Endometrial microvascular endothelial cells (primary cell): Measurements from ENCODE around the gene GPNMB. TPM values are rescaled to one million over a fixed set of nuclear protein-coding genes. Genes with fewer than 3 reads are reported as not detected.
"Not testable (repeated sequence)": the region's sequence is repeated elsewhere in the genome, so short reads cannot be mapped to it uniquely, and the experiment has no call there.

Experiments
- in situ Hi-C: cut with HindIII; loops from 2 replicates; pipeline ENCODE4 v1.10.0; 2017; ENCODE audit warnings: low sequenced_read_pairs, low pct_unique_long_range_greater_than_20kb; ENCODE audit errors: inconsistent ontology term
- total RNA-seq: library from RNA; depleted of rRNA; stranded (reverse); fragments of >200 nt; gene quantifications from one replicate; pipeline ENCODE4 v1.2.3, GENCODE V29; 2015; ENCODE audit errors: inconsistent ontology term

Gene GPNMB
- 1.0 TPM for total RNA-seq

DNA sequence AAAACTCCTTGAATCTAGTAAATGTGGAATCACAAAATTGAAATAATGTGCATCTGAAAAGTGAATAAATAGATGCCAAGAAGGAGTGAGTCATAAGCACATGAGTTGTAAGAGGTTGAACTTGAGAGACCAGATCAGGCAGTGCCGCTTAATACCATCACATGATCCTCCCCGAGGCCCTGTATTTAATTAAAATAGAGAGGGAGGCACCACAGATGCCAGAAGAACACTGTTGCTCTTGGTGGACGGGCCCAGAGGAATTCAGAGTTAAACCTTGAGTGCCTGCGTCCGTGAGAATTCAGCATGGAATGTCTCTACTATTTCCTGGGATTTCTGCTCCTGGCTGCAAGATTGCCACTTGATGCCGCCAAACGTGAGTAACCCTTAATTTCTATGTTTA, at the start of gene GPNMB:
GPNMB (plus strand) TSS at position 221 of the 400 bp plus-strand sequence; CDS start at position 304, 83 bp downstream.
- in situ Hi-C loops: no loop called here

DNA sequence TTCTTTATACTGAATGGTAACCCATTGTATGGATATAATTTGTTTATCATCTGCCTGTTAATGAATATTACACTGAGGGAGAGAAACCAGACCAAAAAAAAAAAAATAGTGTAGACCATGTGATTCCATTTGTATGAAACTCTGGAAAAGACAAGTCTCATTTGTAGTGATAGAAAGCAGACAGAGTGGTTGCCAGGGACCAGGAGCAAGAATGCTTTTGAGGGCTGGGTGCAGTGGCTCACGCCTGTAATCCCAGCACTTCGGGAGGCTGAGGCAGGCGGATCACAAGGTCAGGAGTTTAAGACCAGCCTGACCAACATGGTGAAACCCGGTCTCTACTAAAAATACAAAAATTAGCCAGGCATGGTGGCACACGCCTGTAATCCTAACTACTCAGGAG, 48.8 kb upstream of the GPNMB start:
- in situ Hi-C loops: not testable (repeated sequence)

DNA sequence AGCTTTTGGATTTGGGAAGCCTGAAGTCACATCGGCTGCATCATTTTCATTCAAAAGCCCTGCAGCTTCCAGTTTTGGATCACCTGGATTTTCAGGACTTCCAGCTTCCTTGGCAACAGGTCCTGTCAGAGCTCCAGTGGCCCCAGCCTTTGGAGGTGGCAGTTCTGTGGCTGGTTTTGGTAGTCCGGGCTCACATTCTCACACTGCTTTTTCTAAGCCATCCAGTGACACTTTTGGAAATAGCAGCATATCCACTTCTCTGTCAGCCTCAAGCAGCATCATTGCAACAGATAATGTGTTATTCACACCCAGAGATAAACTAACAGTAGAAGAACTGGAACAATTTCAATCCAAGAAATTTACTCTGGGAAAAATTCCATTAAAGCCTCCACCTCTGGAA, 46.2 kb upstream of the GPNMB start:
- in situ Hi-C loops: no loop called here

DNA sequence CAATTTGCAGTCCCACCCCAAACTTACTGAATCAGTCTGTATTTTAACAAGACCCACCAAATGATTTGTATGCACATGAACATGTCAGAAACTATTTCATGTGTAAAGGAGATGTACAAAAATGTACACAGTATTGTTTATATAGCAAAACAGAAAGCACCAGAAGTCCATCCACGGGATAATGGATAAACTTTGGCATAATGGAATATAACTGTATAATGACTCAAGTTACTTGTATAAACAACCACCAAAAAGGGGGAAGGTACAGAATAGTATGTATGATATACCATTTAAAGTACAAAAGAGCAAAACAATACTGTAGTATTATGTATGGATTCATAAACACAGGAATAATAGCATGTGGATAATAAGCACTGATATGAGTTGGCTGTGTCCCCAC, 42.3 kb upstream of the GPNMB start:
- in situ Hi-C loops: no loop called here

DNA sequence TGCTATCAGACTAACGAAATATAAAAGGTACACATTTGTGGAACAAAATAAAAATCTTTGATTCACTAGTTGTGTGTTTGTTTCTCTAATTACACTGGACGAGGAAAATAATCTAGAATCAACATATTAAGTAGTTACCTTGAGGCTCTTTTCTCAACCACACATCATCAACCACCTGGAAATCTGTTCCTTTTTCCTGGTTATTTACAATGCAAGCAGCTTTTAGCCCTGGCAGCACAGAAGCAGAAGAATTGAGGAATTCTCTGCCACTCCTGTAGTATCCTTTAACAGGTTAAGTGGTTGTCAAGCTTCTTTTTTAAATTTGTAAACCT, 41.0 kb upstream of the GPNMB start:
- in situ Hi-C loops: no loop called here

DNA sequence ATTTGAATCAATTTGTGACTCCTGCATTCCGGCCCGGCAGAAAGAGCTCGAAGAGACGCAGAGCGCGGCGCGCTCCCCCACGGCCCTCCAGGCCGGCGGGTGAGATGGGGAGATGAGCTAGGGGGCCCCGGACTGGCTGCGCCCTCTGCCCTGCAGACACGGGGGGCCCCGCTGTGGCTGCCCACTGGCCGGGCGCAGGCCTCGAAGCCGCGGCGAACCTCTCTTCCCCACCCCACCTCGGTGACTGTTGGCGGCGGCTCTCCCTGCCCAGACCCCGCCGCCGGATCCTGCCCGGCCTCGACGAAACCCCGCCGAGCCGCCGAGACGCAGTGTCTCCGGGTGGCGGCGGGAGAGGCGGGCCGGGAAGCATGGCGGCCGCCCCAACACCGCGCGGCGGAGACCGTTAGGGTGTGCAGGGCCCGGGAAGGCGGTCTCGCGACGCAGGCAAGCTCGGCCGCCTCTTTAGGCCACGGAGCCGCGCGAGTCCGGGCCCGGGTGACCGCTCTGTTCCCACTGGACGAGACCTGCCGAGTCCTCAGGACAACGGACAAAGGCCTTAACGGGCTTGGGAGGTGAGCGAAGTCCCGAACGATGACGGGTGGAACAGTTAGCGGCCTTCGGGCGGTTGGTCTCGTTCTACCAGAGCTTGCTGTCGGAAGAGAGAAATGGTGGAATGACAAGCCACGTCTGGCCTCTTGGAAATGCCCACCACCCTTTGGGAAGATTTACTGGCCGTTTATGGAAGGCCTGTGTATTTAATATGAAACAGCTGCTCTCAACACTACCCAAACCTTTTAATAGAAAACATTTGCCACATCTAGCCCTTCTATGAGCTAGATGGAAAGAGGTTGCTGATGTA, 40.4 kb upstream of the GPNMB start:
- in situ Hi-C loops: no loop called here

DNA sequence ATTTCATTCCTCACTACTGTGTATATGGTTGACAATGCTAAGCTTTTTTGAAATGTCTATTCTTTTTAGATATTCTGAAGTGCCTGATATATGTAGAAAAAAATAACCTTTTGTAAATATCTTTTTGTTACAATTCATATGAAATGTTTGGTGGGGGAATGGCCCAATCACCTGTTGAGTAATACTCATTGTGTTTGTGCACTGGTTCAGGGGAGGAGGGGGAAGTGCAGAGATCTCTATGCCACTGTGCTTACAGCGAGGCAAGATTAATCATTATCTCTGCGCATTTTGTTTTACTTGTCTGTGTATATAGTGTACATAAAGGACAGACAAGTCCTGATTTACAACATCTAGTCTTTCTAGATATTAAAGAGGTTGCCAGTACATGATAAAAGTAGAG, 39.6 kb upstream of the GPNMB start:
- in situ Hi-C loops: no loop called here

DNA sequence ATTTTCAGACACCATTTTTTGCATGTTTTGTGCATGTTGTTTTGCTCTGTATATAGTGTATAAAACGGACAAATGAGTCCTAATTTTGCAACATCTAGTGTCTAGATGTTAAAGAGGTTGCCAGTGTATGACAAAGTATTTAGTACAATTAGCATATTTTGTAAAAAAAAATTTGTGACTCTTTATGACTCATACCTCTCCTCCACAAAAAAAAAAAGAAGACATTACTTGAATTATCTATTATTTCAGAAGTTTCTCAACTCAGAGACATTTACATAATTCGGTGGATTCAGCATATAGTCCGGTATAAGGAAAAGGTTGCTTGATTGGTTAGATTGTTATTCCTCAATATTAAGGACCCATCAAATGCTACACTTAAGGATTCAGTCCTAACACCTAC, 38.7 kb upstream of the GPNMB start:
- in situ Hi-C loops: no loop called here

DNA sequence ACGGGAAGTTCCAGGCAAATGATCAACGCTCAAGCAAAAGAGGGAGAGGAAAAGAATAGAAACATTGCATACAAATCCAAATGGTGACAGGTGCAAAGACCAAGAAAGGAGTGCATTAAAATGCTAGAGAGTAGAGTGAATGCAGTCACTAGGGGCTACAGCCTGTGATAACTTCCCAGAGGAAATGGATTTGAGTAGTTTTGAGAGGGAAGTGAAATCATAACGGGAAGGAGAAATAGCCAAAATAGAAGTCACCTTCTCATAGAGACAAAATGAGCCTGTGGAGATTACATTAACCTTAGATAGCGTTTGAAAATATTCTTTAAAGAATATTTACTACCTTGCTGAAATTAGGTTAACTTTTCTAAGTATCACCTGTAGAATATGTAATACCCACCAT, 38.3 kb upstream of the GPNMB start:
- in situ Hi-C loops: no loop called here

DNA sequence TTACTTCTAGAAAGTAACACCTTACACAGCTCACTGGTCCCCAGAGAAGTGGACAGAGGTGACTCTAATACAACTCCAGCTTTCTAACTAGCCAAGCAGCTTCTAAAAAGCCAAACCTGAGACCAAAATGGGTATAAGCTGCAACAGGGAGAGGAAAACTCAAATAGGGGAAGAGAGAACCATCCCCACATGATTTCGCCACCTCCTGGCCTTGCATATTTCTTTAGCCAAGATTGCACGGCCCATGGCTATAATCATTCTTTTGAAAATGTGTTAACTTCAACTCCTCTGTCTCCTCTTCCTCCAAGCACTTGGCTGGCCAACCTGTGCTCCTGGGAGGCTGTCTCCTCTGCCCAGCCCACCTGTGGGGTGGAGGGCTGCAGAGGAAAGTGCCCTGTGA, 36.1 kb upstream of the GPNMB start:
- in situ Hi-C loops: no loop called here

DNA sequence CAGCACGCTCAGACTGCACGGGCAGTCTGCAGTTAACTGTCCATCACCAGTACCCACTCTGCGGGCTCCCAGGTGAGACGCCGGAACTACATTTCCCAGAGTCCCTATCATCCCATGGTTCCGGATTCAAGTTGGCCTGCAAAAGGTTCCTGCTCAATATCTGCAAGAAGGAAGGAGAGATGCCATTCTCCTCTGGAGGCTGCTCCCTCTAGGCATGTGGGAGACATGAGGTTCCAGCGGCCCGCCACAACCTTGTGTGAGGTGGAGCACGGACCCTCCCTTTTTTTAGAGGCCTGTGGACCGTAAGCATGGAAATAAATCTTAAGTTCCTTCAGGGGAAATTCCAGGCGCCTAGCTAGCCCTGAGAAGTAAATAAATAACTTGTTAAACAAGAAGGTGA, 35.0 kb upstream of the GPNMB start:
- in situ Hi-C loops: no loop called here

DNA sequence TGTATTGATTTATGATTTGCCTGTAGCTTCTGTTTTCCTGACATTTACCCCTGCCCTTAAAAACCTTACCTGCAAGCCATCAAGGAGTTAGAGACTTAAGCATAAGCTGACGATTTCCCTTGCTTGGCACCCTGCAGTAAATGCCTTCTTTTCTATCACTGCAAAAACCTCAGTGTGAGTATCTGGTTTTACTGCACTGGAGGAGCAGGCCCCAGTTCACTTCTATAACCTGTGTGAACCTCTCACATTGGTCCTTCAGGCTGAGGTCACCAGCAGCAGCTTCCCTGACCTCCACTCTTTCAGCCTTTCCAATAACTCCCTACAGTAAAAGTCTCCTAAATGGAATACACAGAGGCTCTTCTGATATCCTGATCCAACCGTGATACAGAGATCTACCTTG, 34.2 kb upstream of the GPNMB start:
- in situ Hi-C loops: no loop called here

DNA sequence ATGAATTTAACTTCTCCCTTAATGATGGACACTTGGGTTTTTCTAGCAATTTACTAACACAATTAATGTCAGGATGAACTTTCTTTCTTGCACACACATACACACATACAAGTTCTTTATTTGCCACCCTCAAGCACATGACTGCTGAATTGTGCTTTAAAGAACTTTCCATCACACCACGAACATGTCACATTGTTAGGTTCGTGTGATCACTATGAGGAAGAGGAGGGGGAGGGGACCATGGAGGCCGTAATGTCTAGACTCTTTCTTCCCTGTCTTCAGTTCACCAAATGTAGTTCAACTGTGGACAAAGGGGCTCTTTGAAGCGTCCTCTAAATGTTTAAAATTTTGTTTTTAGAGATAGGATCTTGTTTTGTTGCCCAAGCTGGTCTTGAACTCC, 33.7 kb upstream of the GPNMB start:
- in situ Hi-C loops: no loop called here

DNA sequence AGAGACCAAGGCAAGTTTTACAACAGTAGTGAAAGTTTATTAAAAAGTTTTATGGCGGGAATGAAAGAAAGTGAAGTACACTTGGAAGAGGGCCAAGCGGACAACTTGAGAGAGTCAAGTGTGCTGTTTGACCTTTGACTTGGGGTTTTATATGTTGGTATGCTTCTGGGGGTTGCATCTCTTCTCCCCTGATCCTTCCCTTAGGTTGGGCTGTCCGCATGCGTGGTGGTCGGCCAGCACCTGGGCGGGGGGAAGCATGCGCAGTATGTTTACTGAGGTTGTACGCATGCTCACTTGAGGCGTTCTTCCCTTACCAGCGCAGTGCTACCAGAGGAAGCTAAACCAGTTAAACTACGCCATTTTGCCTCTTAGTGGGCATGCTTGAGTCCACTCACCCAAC, 32.8 kb upstream of the GPNMB start:
- in situ Hi-C loops: no loop called here

DNA sequence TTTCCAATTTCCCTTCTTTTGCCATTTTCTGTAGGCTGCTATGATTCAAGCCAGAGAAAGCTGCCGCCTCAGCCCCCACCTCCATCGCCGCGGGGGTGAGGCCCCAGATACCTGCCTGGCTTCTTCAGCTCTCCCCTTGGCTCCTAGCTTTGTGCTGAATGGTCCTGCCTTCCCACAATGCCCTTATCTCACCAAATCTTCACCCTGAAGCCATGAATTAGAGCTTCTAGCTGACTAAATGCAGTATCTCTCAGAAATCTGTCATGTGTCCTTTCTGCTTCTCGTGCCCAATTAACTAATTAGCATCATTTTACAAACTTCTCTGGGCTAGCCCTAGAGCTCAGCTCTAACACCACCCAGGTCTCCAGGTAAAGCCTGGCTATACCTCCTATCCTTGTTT, 32.2 kb upstream of the GPNMB start:
- in situ Hi-C loops: no loop called here

DNA sequence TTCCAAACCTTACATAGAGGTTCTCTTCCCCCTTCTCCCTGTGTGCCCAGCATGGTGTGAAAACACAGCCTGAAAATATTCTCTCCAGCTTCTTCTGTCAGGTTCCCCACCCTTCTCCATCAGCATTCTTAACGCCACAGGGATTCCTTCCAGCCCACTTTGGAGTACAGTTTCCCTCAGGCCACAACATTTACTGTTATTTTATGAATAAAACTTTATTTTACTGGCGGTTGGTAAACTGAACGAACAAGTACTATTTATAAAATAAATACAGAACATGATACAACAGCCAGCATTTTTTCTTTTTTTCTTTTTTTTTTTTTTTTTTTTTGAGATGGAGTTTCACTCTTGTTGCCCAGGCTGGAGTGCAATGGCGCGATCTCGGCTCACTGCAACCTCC, 31.6 kb upstream of the GPNMB start:
- in situ Hi-C loops: no loop called here

DNA sequence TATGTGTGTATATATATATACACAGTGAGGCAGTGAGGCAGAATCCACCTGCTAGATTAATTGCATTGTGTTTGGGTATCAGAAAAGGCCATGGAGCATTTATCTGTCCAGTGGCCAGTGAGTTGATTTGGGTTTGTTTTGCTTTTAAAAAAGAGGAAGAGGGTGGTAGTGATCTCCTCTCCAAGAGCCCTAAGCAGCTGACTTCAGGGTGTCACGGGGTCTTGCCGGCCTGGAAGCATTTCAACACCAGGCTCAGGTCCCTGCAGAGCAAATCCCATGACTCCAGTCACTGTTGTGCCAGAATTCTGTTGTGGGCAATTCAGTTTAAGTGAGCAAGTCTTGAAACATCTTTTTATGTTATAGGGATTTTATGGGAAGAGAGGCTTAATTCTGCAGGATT, 30.6 kb upstream of the GPNMB start:
- in situ Hi-C loops: no loop called here

DNA sequence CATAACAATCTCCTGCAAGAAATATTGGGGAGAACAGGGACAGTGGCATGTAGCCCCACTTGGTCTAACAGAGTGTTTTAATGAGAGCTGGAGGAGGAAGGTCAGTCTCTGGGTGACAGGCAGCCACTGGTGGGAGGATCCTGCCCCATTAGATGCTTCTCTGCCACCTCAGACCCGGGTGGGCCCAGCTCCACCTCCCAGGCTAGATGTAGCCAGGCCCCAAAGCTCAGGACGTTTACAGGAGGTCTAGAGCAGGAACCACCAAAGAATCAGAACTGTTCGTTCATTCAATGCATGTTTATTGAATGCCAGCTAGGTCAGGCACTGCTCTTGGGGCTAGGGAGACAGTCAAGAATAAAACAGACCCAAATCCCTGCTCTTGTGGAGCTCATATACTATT, 28.4 kb upstream of the GPNMB start:
- in situ Hi-C loops: no loop called here

DNA sequence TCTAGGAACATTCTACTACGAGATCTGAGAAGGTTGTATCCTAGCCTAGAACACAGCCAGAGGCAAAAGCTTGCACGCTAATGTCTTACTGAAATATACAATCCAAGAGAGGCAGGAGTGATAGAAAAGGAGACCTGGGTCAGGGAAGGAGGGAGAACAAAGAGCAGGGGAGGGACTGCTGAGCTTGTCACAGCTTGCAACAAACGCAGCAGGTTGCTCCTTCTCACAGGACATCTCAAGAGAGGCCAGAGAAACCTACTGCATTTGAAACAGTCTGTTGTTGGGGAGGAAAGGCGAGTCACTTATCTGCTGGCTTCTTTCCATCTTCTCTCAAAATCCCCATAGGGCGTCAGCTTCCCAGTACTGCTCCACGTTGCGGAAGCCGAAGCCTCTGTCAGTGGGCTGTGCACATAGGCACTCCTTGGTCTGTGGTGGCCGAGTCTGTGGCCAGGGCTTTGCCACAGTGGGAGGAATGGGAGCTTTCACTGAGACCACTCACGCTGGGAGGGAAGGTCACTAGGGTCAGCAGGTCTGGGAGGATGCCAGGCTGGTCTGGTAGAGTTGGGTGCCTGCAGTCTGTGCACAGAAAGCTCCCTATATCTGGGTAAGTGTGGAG, 25.8 kb upstream of the GPNMB start:
- in situ Hi-C loops: no loop called here

DNA sequence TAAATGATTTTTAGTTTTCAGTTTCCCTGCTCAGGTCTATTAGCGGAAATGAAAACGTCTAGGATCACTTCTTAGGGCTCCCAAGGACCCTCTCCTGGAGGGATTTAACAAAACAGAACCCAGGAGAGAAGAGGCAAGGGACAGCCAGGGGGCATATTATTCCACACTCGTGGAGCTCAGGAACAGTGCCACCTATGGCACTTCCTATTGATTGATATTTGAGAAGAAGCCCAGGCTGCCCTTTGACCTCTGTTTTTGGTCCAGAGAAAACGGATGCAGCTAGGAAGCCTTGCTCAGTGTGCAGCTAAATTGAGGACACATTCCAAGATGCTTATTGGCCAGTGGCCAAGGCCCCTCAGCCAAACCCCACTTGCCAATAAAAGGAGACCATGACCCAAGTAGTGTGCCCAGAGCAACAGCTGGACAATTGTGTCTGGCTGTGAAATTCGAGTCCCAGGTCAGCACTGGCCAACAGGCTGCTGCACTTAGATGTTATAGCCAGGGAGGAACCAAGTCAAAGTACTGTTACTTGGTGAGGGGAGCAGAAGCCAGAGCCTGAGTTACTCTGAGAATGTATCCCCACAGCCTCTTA, 24.0 kb upstream of the GPNMB start:
- in situ Hi-C loops: no loop called here
